Fibroblast of lung (primary cell): ENCODE measurements around the gene IL36RN. TPM values are rescaled to one million over a fixed set of nuclear protein-coding genes. Genes with fewer than 3 reads are reported as not detected.

ENCODE experiments used
- DNase-seq, 2 donors: peaks; one replicate each; pipeline versions ENCODE4 v3.0.0 to v3.0.0-alpha.2; 2010; ENCODE audit warnings: low read depth in 2 of 2
- H2AFZ ChIP-seq: 2 replicates; pipeline ENCODE4 v1.5.1; 2012; ENCODE audit warnings: low read length, control low read depth, inconsistent platforms
- H3K27ac ChIP-seq: 2 replicates; pipeline ENCODE4 v1.5.1; 2011; ENCODE audit warnings: low read length, control low read depth; ENCODE audit not compliant: insufficient read depth
- H3K27me3 ChIP-seq: 2 replicates; pipeline ENCODE4 v1.5.1; 2011; ENCODE audit warnings: mild to moderate bottlenecking, low read length; ENCODE audit not compliant: control insufficient read depth, insufficient read depth
- H3K36me3 ChIP-seq: 2 replicates; pipeline ENCODE4 v1.5.1; 2011; ENCODE audit warnings: low read length; ENCODE audit not compliant: control insufficient read depth, insufficient read depth
- H3K4me1 ChIP-seq: 2 replicates; pipeline ENCODE4 v1.5.1; 2011; ENCODE audit warnings: low read length; ENCODE audit not compliant: control insufficient read depth, insufficient read depth; ENCODE audit errors: extremely low read depth
- H3K4me2 ChIP-seq: 2 replicates; pipeline ENCODE4 v1.5.1; 2011; ENCODE audit warnings: low read length, control low read depth; ENCODE audit not compliant: insufficient read depth; ENCODE audit errors: extremely low read depth
- H3K4me3 ChIP-seq, 4 experiments: fragments of 200-600 bp in 1 of 4; sonication (generic) in 1 of 4; replicated peaks in 1 of 4; 2 replicates each; pipeline ENCODE4 v1.5.1; 2011 to 2016; ENCODE audit warnings: low read length in 4 of 4, low read depth in 3 of 4, mild to moderate bottlenecking in 3 of 4, control low read depth in 2 of 4, inconsistent platforms in 1 of 4, mixed read lengths in 1 of 4; ENCODE audit not compliant: insufficient read depth in 1 of 4; ENCODE audit errors: control extremely low read depth in 1 of 4
- H3K79me2 ChIP-seq: 2 replicates; pipeline ENCODE4 v1.5.1; 2012; ENCODE audit warnings: mild to moderate bottlenecking, low read length, inconsistent platforms; ENCODE audit not compliant: control insufficient read depth, insufficient read depth
- H3K9ac ChIP-seq: 2 replicates; pipeline ENCODE4 v1.5.1; 2011; ENCODE audit warnings: mild to moderate bottlenecking, low read length, control low read depth; ENCODE audit not compliant: insufficient read depth
- H3K9me3 ChIP-seq: 2 replicates; pipeline ENCODE4 v1.5.1; 2012; ENCODE audit warnings: low read depth, low read length; ENCODE audit not compliant: control insufficient read depth, insufficient read depth
- H4K20me1 ChIP-seq: 2 replicates; pipeline ENCODE4 v1.5.1; 2011; ENCODE audit warnings: low read length; ENCODE audit not compliant: control insufficient read depth, insufficient read depth; ENCODE audit errors: extremely low read depth
- CTCF ChIP-seq, 2 donors: IDR thresholded peaks in 1 of 2; conservative IDR thresholded peaks in 1 of 2; 1 replicate in 1 of 2; 2 replicates in 1 of 2; pipeline ENCODE4 v1.5.1; 2011 to 2012; ENCODE audit warnings: low read length in 2 of 2, control low read depth in 1 of 2, inconsistent platforms in 1 of 2, low read depth in 1 of 2, mild to moderate bottlenecking in 1 of 2
- EZH2 ChIP-seq: IDR thresholded peaks from 2 replicates; pipeline ENCODE4 v1.5.1; 2012; ENCODE audit warnings: low read length, control low read depth, mild to moderate bottlenecking; ENCODE audit errors: missing control alignments
- polyA plus RNA-seq, 2 donors: library from polyadenylated mRNA; depleted of rRNA in 1 of 2; stranded (reverse) in 1 of 2; unstranded in 1 of 2; fragments of >200 nt; gene quantifications; 2 replicates each; pipeline ENCODE4 v1.2.1, GENCODE V29; 2011 to 2012; ENCODE audit warnings: missing spikeins in 1 of 2
- total RNA-seq: library from RNA; depleted of rRNA; stranded (reverse); fragments of >200 nt; gene quantifications from 2 replicates; pipeline ENCODE4 v1.2.1, GENCODE V29; 2014

IL36RN gene
- total and polyA plus RNA-seq, 2 donors (not counting 1 experiment from before 2014, with no cell fraction given), result not detected

- no peak for DNase-seq
- Histone ChIP-seq H2AFZ (no peak overlapping the region), H3K4me2 (no peak overlapping the region), H4K20me1 (no peaks in the 10 kb centered on the region), H3K79me2 (no peaks in the 10 kb centered on the region), H3K36me3 (no peaks in the 10 kb centered on the region), H3K4me1 (no peaks in the 10 kb centered on the region), H3K9ac (no peak overlapping the region), H3K27ac (no peak overlapping the region), H3K4me3 (no peak overlapping the region), H3K27me3 (peaks cover 15% of the 10 kb centered on the region), H3K9me3 (no peaks in the 10 kb centered on the region)
- TF ChIP-seq CTCF (conservative IDR thresholded peaks at IDR 0.05 in 1 of 2, IDR thresholded peaks at IDR 0.05 in 1 of 2; ENCODE audit: low read depth in 1 of 2, low read length in 2 of 2) (no peak), EZH2 (no peak)
Observed at GRCh38 chr2:113021312-113021711, 37.7 kb upstream of the IL36RN start.

GRCh38 chr2:113024764-113025163 is 34.2 kb upstream of the IL36RN start:
- TF ChIP-seq CTCF (conservative IDR thresholded peaks at IDR 0.05 in 1 of 2, IDR thresholded peaks at IDR 0.05 in 1 of 2; ENCODE audit: low read depth in 1 of 2, low read length in 2 of 2) (no peak), EZH2 (no peak)
- H3K27me3 ChIP-seq, result peaks cover 13% of the 10 kb centered on the region

GRCh38 chr2:113025737-113026136 is 33.3 kb upstream of the IL36RN start:
- Histone ChIP-seq H3K4me1 (no peaks in the 10 kb centered on the region), H2AFZ (no peak overlapping the region), H3K9me3 (no peaks in the 10 kb centered on the region), H4K20me1 (no peaks in the 10 kb centered on the region), H3K79me2 (no peaks in the 10 kb centered on the region), H3K4me3 (no peak overlapping the region), H3K27ac (no peak overlapping the region), H3K4me2 (no peak overlapping the region), H3K36me3 (no peaks in the 10 kb centered on the region), H3K9ac (no peak overlapping the region), H3K27me3 (peaks cover 13% of the 10 kb centered on the region)
- DNase-seq, result no peak
- TF ChIP-seq EZH2, result no peak
- TF ChIP-seq CTCF (conservative IDR thresholded peaks at IDR 0.05 in 1 of 2, IDR thresholded peaks at IDR 0.05 in 1 of 2; ENCODE audit: low read depth in 1 of 2, low read length in 2 of 2), result no peak

More at GRCh38 chr2:113024764-113025163, 34.2 kb upstream of the IL36RN start:
- no peak overlapping the region for H2AFZ ChIP-seq
- H3K4me1 ChIP-seq, result no peaks in the 10 kb centered on the region
- no peak overlapping the region for H3K4me3 ChIP-seq
- H3K79me2 ChIP-seq, result no peaks in the 10 kb centered on the region
- no peak overlapping the region for H3K4me2 ChIP-seq
- H3K27ac ChIP-seq, result no peak overlapping the region
- H3K36me3 ChIP-seq, result no peaks in the 10 kb centered on the region
- H4K20me1 ChIP-seq, result no peaks in the 10 kb centered on the region
- H3K9ac ChIP-seq, result no peak overlapping the region
- no peaks in the 10 kb centered on the region for H3K9me3 ChIP-seq
- no peak for DNase-seq
